A549 (cell line): ENCODE results near the gene CPLX1. TPM values are rescaled to one million over a fixed set of nuclear protein-coding genes. Genes with fewer than 3 reads are reported as not detected.

ENCODE experiments used
- ATAC-seq, 2 experiments: fragments of 200-7000 bp in 1 of 2; fragments of >200 bp in 1 of 2; cut with Nextera tagmentation in 1 of 2; cut with Tn5 transposase in 1 of 2; 3 replicates each; pipeline versions ENCODE4 v1.8.0 to v1.9.1; 2018 to 2020; ENCODE audit warnings: mild to moderate bottlenecking in 1 of 2, moderate library complexity in 1 of 2
- CTCF ChIA-PET: fragments of 300-600 bp; sonication (Branson Sonifier 250); formaldehyde crosslinking; extraction: SDS; loops from one replicate; lab custom pipeline; 2021; ENCODE audit warnings: antibody characterized with exemption, inconsistent platforms; lab: Yijun Ruan, JAX
- POLR2A ChIA-PET: fragments of 350-600 bp; formaldehyde crosslinking; extraction: SDS; loops from one replicate; lab custom pipeline; 2021; ENCODE audit warnings: antibody characterized with exemption, inconsistent platforms; lab: Yijun Ruan, JAX
- DNase-seq, 2 experiments: peaks; one replicate each; pipeline versions ENCODE4 v3.0.0 to v3.0.0-alpha.2; 2011 to 2016; ENCODE audit warnings: low read depth in 1 of 2, low spot score in 1 of 2
- FAIRE-seq: peaks from 2 replicates; lab custom pipeline; 2011; peaks lifted over from hg19 to GRCh38; lab: Jason Lieb, UNC
- H3K27ac ChIP-seq, 2 experiments: fragments of >200 bp; sonication (Bioruptor Twin); formaldehyde crosslinking; 3 replicates each; pipeline ENCODE4 v1.5.1; 2016 to 2017
- H3K4me1 ChIP-seq: fragments of >200 bp; sonication (Bioruptor Twin); formaldehyde crosslinking; 3 replicates; pipeline ENCODE4 v1.6.1; 2016
- H3K4me2 ChIP-seq: fragments of >200 bp; sonication (Bioruptor Twin); formaldehyde crosslinking; 3 replicates; pipeline ENCODE4 v1.6.1; 2016
- H3K4me3 ChIP-seq: fragments of >200 bp; sonication (Bioruptor Twin); formaldehyde crosslinking; 3 replicates; pipeline ENCODE4 v1.5.1; 2016
- H3K9me3 ChIP-seq: fragments of >200 bp; sonication (Bioruptor Twin); formaldehyde crosslinking; 3 replicates; pipeline ENCODE4 v1.6.1; 2016
- ATOH8 ChIP-seq: fragments of 250-450 bp; sonication (Bioruptor Pico); IDR thresholded peaks from 2 replicates; pipeline ENCODE4 v1.5.0; 2020; ENCODE audit warnings: low read depth, mild to moderate bottlenecking, moderate library complexity
- EHMT2 ChIP-seq: fragments of 200-600 bp; sonication (generic); IDR thresholded peaks from 2 replicates; pipeline ENCODE4 v1.6.1; 2016; ENCODE audit warnings: antibody characterized with exemption, low read depth, mild to moderate bottlenecking, moderate library complexity
- GATA3 ChIP-seq: IDR thresholded peaks from 2 replicates; pipeline ENCODE4 v1.6.1; 2012; ENCODE audit warnings: borderline replicate concordance
- HDAC2 ChIP-seq: fragments of 200-600 bp; sonication (generic); IDR thresholded peaks from 2 replicates; pipeline ENCODE4 v1.6.1; 2016
- HEYL ChIP-seq: fragments of 250-450 bp; sonication (Bioruptor Pico); IDR thresholded peaks from 2 replicates; pipeline ENCODE4 v1.8.0; 2021; ENCODE audit warnings: mild to moderate bottlenecking, moderate library complexity
- HOXA7 ChIP-seq: fragments of 250-450 bp; sonication (Bioruptor Pico); IDR thresholded peaks from 2 replicates; pipeline ENCODE4 v1.5.0; 2020; ENCODE audit warnings: mild to moderate bottlenecking, moderate library complexity
- HOXB5 ChIP-seq: fragments of 250-450 bp; sonication (Bioruptor Pico); IDR thresholded peaks from 2 replicates; pipeline ENCODE4 v1.5.0; 2020; ENCODE audit warnings: mild to moderate bottlenecking, moderate library complexity
- JUNB ChIP-seq: fragments of >200 bp; sonication (Bioruptor Twin); formaldehyde crosslinking; IDR thresholded peaks from 2 replicates; pipeline ENCODE4 v1.6.1; 2016
- KDM5A ChIP-seq: fragments of 200-600 bp; sonication (generic); IDR thresholded peaks from 2 replicates; pipeline ENCODE4 v1.6.1; 2016; ENCODE audit warnings: antibody characterized with exemption, mild to moderate bottlenecking
- MAZ ChIP-seq: fragments of 150-350 bp; IDR thresholded peaks from 2 replicates; pipeline ENCODE4 v1.6.1; 2014; ENCODE audit warnings: antibody characterized with exemption, low read depth, low read length, borderline replicate concordance
- NFE2L2 ChIP-seq: fragments of 150-350 bp; conservative IDR thresholded peaks from 2 replicates; pipeline ENCODE4 v1.6.1; 2014; ENCODE audit warnings: low read length
- NPAS2 ChIP-seq: fragments of 250-450 bp; sonication (Bioruptor Pico); IDR thresholded peaks from 2 replicates; pipeline ENCODE4 v1.8.0; 2022; ENCODE audit warnings: mild to moderate bottlenecking, moderate library complexity, borderline replicate concordance
- PBX3 ChIP-seq: IDR thresholded peaks from 2 replicates; pipeline ENCODE4 v1.6.1; 2012
- RCOR1 ChIP-seq: fragments of 150-350 bp; IDR thresholded peaks from 2 replicates; pipeline ENCODE4 v1.6.1; 2014; ENCODE audit warnings: antibody characterized with exemption, low read length, low read depth
- REST ChIP-seq: fragments of 200-600 bp; sonication (generic); IDR thresholded peaks from 2 replicates; pipeline ENCODE4 v1.6.1; 2016; ENCODE audit warnings: antibody characterized with exemption, mild to moderate bottlenecking, moderate library complexity
- RNF2 ChIP-seq: fragments of 200-600 bp; sonication (generic); IDR thresholded peaks from 2 replicates; pipeline ENCODE4 v1.6.1; 2016; ENCODE audit warnings: low read depth, mild to moderate bottlenecking, antibody characterized with exemption, moderate library complexity, borderline replicate concordance
- SREBF2 ChIP-seq: fragments of 450-650 bp; IDR thresholded peaks from 2 replicates; pipeline ENCODE4 v1.6.1; 2014; ENCODE audit warnings: mild to moderate bottlenecking, moderate library complexity
- TFCP2L1 ChIP-seq: fragments of 250-450 bp; sonication (Bioruptor Pico); IDR thresholded peaks from 2 replicates; pipeline ENCODE4 v1.5.0; 2021; ENCODE audit warnings: mild to moderate bottlenecking
- TP53 ChIP-seq: fragments of 250-450 bp; sonication (Bioruptor Pico); IDR thresholded peaks from 2 replicates; pipeline ENCODE4 v1.5.0; 2021; ENCODE audit warnings: mild to moderate bottlenecking, moderate library complexity
- ZNF302 ChIP-seq: fragments of 250-450 bp; sonication (Bioruptor Pico); IDR thresholded peaks from 2 replicates; pipeline ENCODE4 v1.9.0; 2021; ENCODE audit warnings: inconsistent platforms, mild to moderate bottlenecking, moderate library complexity
- ZSCAN20 ChIP-seq: fragments of 250-450 bp; sonication (Bioruptor Pico); IDR thresholded peaks from 2 replicates; pipeline ENCODE4 v1.8.0; 2022; ENCODE audit warnings: mild to moderate bottlenecking, moderate library complexity
- whole genome bisulfite sequencing: methylation state at CpG from one replicate; pipeline ENCODE4 v1.1.6; 2017; ENCODE audit errors: missing lambda C conversion rate; 5-methylcytosine and 5-hydroxymethylcytosine counted together
- polyA plus RNA-seq, 4 experiments: library from polyadenylated mRNA; depleted of rRNA in 3 of 4; stranded (reverse); fragments of >200 nt; fragmentation: RNase III in 1 of 4; extraction: RNeasy Plus Mini Kit Qiagen cat#74134 plus additional on column Dnase treatment in 1 of 4; gene quantifications; 2 replicates in 3 of 4; 3 replicates in 1 of 4; pipeline ENCODE4 v1.2.3, GENCODE V29; 2011 to 2017

Gene CPLX1
- polyA plus RNA-seq, 2 of the 4 experiments (the other 2 are of a cell fraction) = 0.19 to 0.57 TPM

GRCh38 chr4:872241-872981, 46.5 kb upstream of the CPLX1 start:
- no peak for FAIRE-seq
- DNase-seq = no peak
- Histone ChIP-seq H3K4me3 (no peak overlapping the region), H3K27ac (no peak overlapping the region), H3K4me1 (no peaks in the 10 kb centered on the region), H3K4me2 (no peak overlapping the region), H3K9me3 (no peaks in the 10 kb centered on the region)
- ChIA-PET CTCF (no interaction called here), POLR2A (no interaction called here)
- WGBS = 93% methylated on average over 23 of the region's 43 CpGs
- no peak for ATAC-seq
- TF ChIP-seq NFE2L2 = no peak
- TF ChIP-seq HOXA7 (CRISPR knock-in tag) = no peak
- TF ChIP-seq RNF2 = no peak
- TF ChIP-seq HOXB5 (CRISPR knock-in tag) = no peak

DNA sequence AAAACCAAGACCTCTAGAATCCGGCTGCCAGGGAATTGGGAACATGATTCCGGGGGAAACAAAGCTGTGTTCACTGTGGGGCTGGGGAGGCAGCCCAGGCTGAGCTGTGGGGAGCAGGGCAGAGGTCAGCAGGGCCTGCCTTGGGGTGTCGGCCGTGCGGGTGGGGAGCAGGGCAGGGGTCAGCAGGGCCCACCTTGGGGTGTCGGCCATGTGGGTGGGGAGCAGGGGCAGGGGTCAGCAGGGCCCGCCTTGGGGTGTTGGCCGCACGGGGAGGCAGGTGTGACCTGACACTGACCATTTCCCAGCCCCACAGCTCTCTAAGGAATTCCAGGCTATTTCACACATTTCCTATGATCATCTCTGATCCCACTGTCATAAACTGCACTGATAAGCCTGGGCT, 45.6 kb upstream of the CPLX1 start:
- Histone ChIP-seq H3K9me3 (no peaks in the 10 kb centered on the region), H3K27ac (no peak overlapping the region), H3K4me1 (no peaks in the 10 kb centered on the region), H3K4me2 (no peak overlapping the region), H3K4me3 (no peak overlapping the region)
- ATAC-seq (no peak), DNase-seq (no peak), FAIRE-seq (no peak)
- CTCF ChIA-PET = interaction anchor here (0.5 kb wide), 1 partner anchor 15 kb away, joined by 5 read pairs; no protein-coding TSS in a partner anchor
- POLR2A ChIA-PET = no interaction called here
- WGBS = 100% methylated on average over 3 of the region's 9 CpGs
- no peak for TF ChIP-seq MAZ
- TF ChIP-seq ATOH8 = no peak
- no peak for TF ChIP-seq RCOR1
- TF ChIP-seq REST = no peak
- no peak for TF ChIP-seq ZSCAN20 (CRISPR knock-in tag)
- no peak for TF ChIP-seq TP53 (CRISPR knock-in tag)
- no peak for TF ChIP-seq ZNF302 (CRISPR knock-in tag)
- TF ChIP-seq JUNB = no peak
- TF ChIP-seq HOXB5 (CRISPR knock-in tag) = no peak
- TF ChIP-seq HDAC2 = no peak
- TF ChIP-seq SREBF2 = no peak
- TF ChIP-seq NPAS2 (CRISPR knock-in tag) = no peak
- no peak for TF ChIP-seq EHMT2
- no peak for TF ChIP-seq TFCP2L1
- TF ChIP-seq RNF2 = no peak
- TF ChIP-seq KDM5A = no peak
- TF ChIP-seq PBX3 = no peak
- no peak for TF ChIP-seq HEYL
- no peak for TF ChIP-seq GATA3
